Epithelial cell of esophagus (primary cell): ENCODE data around the gene KRTAP10-8.
"Not testable (repeated sequence)": the region's sequence is repeated elsewhere in the genome, so short reads cannot be mapped to it uniquely, and the experiment has no call there.

Experiments
- DNase-seq: peaks from one replicate; pipeline ENCODE4 v3.0.0; 2010; ENCODE audit warnings: low read depth
- H3K4me3 ChIP-seq: 2 replicates; pipeline ENCODE4 v1.5.1; 2011; ENCODE audit warnings: mild to moderate bottlenecking, low read length, control low read depth
- CTCF ChIP-seq: IDR thresholded peaks from 2 replicates; pipeline ENCODE4 v1.5.1; 2011; ENCODE audit warnings: low read depth, mild to moderate bottlenecking, low read length, control low read depth, inconsistent platforms; ENCODE audit not compliant: insufficient read depth; ENCODE audit errors: missing control alignments

The KRTAP10-8 gene

GRCh38 chr21:44589586-44590305, 22.1 kb upstream of the KRTAP10-8 start:
- no peak for DNase-seq
- TF ChIP-seq CTCF, result no peak
- H3K4me3 ChIP-seq, result no peak overlapping the region

- no peak for TF ChIP-seq CTCF
- no peak for DNase-seq
- H3K4me3 ChIP-seq, result no peak overlapping the region
Measured at GRCh38 chr21:44590311-44590721, 21.6 kb upstream of the KRTAP10-8 start.

GRCh38 chr21:44590897-44591800, 20.7 kb upstream of the KRTAP10-8 start:
- H3K4me3 ChIP-seq, DNase-seq: not testable (repeated sequence)

- not testable (repeated sequence) for H3K4me3 ChIP-seq, DNase-seq
Measured at GRCh38 chr21:44591801-44592130, 20.1 kb upstream of the KRTAP10-8 start.

- TF ChIP-seq CTCF, result no peak
- DNase-seq, result no peak
- no peak within 1 kb of the TSS for H3K4me3 ChIP-seq
Measured at GRCh38 chr21:44592446-44593311, 19.2 kb upstream of the KRTAP10-8 start, which contains the start of gene KRTAP10-6. KRTAP10-6 (minus strand) TSS chr21:44592505; CDS start chr21:44592484, 21 bp downstream.

GRCh38 chr21:44593598-44594405, 18.1 kb upstream of the KRTAP10-8 start:
- no peak for TF ChIP-seq CTCF
- no peak overlapping the region for H3K4me3 ChIP-seq
- no peak for DNase-seq

- TF ChIP-seq CTCF, result no peak
- DNase-seq, result no peak
- H3K4me3 ChIP-seq, result no peak overlapping the region
Measured at GRCh38 chr21:44594406-44594916, 17.4 kb upstream of the KRTAP10-8 start.
